GM21723 (cell line): ENCODE data around the gene PLOD2.

Experiments used
- ATAC-seq: cut with Tn5 transposase; IDR thresholded peaks from one replicate; pipeline ENCODE4 v1.9.1; 2021; ENCODE audit warnings: mild to moderate bottlenecking, moderate library complexity; ENCODE audit not compliant: unreplicated experiment

Gene PLOD2

DNA sequence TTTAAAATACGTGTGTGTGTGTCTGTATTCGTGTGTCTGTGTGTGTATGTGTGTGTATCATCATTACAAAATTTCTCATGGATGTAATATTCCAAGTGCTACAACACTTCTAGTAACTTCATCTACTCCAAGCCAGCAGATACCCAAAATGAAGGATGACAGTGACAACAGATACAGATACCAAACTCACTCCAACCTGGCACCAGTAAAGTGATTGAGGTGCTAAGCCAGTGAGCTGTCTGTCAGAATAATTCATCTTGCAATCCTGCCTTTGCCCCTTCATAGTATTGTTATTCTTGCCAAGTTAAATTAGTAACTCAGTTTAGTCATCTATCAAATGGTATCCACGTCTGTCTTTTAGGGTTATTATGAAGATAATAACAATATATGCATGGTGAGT lies 58.1 kb downstream of the PLOD2 start:
- no peak for ATAC-seq

DNA sequence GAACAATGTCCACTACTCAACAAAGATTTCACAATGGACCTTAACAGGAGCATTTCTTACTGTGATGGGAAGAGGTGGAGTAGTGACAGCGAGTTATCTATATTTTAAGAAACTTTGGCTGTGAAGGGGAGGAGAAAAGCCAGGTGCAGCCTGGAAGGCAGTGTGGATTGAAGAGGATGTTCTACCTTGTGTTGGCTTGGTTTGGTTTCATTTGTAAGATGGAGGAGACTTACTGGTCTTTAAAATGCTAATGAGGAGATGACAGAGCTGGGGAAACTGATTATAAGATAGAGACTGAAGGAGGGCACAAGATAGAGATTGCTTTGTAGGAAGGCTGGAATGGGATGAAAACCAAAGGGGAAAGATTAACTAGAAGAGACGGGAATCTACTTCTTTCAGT lies 59.4 kb downstream of the PLOD2 start:
- ATAC-seq = no peak

DNA sequence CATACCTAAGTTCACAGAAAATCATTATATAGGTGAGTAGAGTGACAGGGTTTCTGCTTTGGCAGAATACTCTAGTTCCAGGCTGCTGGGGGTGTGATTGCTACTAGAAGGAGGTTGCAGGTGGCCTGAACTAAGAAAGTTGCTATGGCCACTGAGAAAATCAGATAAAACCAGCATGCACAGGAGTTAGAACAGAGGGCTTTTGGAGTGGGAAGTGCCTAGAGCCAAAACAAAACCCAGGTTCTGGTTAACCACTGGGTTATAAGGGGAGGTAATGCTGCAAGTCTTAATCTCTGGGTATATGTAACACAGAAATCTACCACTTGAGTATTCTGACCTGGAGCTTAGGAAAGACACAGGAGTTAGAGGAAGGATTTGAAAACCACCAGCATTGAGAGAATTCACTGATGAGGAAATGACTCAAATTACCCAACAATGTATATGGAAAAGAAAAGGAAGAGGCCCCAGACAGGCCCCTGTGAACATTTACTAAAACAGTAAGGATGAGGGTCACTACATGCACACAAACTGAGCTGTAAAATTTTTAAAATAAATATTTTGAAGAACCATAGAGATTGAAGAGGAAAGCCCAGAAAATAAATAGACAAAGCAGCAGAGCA lies 60.0 kb downstream of the PLOD2 start:
- no peak for ATAC-seq

DNA sequence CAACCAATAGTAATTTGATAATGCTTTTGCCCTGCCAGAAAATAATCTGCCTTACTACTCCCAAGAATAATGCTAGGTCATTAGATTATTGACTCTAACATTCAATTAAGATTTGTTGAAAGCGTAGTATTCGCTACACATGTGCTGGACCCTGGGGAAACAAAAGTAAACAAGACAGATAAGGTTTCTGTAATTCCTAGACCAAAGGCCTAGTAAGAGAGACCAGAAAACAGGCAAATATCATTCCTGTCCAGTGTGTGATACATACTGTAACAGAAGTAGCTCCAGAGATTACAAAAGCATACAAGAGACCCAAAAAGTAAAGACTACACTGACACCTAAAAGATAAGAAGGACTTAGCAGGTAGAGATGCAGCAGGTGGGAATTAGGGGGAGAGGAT lies 60.8 kb downstream of the PLOD2 start:
- no peak for ATAC-seq

DNA sequence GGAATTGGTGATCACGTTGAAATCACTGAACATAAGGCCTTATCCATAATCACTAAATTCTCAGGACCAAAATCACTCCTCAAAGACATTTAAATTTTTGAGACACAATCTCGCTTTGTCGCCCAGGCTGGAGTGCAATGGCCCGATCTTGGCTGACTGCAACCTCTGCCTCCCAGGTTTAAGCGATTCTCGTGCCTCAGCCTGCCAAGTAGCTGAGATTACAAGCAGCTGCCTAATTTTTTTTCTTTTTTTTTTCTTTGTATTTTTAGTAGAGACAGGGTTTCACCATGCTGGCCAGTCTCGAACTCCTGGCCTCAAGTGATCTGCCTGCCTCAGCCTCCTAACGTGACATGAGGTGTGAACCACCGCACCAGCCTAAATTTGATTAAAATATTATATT lies 61.7 kb downstream of the PLOD2 start:
- no peak for ATAC-seq

DNA sequence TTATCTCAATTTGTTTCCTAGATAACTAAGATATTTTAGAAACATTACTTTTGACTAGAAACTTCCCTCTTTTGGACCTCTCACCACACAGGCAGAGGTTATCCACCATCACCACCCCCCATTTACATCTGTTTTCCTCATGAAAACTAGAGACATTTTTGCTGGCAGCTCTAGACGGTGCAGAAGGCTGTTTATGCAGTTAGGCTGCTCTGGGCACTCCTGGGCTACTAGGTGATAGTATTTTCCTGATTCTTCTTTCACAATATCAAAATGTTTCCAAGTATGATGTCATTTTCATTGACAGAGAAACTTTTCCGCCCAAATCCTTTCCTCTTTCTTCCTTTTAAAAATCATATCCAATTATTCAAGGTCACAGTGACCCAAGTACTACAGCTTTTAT lies 67.1 kb downstream of the PLOD2 start:
- ATAC-seq = no peak

DNA sequence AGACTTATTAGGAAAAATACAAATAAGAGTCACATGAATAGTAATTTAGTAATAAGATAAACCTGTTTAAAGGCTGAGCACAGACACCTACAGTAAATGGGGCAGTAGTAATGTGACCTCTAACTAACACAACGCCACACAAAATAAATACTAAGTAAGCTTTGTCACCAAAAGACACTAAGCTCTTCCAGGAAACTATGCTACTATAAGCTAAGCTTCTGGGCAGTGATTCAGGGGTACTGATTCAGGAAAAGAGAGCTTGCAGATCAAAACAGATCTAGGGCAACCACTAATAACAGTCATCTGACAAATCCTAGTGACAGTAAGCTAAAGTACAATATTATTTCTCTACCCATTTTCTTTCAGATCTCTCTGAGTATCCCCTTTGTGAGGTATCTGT lies 68.8 kb downstream of the PLOD2 start:
- ATAC-seq = no peak

DNA sequence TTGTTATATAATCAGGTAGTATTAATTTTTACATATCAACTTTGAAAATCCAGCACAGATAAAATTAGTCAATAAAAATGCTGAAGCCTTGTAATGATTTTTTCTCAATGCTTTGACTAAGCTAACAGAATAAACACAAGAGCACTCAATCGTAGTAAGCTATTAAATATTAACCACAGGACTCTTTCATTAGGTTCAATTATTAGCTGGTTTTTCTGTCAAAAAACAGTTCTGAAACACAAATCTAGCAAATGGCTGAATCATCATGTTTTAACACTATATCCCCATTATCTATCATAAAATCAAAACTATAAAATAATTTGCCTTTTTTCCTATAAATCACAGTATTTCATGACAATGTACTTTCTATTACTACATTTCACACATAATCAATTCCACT lies 69.6 kb downstream of the PLOD2 start:
- ATAC-seq = no peak

DNA sequence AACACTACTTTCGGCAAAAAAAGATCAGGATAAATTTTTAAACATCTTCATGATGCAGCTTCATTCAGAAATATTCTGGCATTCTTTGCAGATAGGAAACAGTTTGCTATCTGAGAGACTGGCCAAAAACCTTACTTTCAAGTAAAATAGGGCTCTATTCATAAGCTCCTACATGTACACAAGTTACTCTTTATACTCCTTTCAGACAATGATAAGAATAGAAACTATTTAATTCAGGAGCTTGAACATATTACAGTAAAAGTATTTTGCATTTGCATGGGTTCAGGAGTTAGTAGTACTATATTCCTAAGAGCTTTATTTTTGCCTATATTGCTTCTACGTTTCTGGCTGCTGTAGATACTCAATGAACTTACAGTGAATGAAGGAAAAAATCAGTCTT lies 70.5 kb downstream of the PLOD2 start:
- no peak for ATAC-seq

DNA sequence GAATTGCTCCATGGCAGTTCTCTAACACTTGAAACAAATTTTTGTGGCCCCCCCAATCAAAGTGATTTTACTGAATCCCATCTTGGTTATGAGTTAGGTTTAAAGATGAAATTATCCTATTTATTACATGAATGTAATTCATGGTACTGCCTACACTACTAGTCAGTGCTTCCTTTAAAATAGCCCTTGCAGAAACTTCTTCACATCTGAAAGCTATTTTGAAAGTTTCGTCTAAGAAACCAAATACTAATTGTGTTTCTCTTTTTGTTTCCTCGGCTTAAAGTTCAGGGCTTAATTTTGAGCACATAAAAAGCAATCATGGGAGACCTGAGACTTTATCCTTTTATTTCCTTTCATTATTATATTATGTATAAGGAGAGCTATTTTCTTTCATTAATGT lies 72.1 kb downstream of the PLOD2 start:
- ATAC-seq = no peak

DNA sequence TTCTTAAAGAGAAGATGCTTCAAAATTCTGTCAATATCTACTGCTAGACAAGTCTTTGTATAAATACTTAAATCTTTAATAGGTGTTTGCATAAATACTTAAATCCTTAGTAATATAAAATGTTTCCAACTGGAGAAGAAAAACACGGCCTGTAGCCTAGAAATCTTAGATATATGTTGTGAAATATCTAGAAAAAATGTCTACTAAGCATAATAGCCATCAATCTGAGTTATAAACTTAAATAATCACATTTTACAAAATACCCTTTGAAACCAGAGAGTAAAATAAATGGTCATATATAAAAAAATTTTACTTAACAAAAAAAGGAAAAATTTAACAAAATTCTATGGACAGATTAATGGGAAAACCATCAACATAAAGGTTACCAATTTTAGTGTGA lies 73.9 kb downstream of the PLOD2 start:
- ATAC-seq = no peak

DNA sequence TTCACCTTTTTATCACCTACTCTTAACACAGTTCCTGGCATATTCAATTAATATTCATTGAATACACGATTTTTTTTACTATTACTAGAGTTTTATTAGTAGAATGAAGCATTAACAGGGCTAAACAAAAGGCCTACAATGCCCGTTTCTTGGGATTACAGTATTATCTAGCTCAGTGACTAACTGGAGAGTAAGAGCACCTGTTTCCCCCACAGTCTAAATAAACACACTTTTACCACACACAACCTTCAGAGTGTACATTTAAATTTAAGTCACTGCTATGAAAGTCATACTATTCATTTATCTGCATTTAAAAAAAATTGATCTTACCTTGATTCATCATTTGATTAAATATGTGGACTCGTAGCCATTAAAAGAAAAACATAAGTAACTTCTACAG lies 74.8 kb downstream of the PLOD2 start:
- ATAC-seq = no peak

DNA sequence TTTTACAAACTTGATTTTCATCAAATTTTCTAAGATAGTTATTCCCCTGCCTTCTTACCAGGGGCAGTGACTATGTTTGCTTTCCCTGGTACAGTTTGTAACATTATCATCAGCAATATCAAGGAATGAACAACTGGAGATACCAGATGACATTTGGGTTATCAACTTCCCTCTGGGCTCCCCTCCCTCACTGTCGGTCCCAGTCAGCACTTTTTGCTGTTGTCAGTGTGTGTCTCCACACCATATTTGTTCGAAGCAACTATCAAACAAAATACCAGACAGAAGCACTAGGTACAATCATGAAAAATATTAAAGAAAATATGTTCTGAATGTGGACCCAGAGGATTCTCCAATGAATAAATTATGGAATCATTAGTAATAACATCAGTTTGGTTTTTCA lies 75.3 kb downstream of the PLOD2 start:
- ATAC-seq = no peak

DNA sequence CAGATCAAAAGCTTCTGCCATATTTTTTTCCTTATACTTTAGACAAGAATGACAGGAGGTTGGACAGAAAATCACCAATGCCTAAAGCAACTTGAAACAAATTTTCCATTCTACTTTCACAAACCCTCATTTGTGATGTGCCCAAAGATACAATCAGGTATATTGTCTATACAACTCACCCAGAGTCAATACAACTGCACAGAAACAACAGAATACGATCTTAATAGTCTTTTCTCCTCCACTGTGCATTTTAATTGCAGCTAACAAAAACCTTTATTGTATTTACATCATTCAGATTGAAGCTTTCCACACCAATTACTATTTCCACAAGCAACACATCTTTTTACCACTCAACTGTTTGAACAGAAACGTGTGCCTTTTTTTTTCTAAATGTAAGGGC lies 80.4 kb downstream of the PLOD2 start:
- ATAC-seq = no peak

DNA sequence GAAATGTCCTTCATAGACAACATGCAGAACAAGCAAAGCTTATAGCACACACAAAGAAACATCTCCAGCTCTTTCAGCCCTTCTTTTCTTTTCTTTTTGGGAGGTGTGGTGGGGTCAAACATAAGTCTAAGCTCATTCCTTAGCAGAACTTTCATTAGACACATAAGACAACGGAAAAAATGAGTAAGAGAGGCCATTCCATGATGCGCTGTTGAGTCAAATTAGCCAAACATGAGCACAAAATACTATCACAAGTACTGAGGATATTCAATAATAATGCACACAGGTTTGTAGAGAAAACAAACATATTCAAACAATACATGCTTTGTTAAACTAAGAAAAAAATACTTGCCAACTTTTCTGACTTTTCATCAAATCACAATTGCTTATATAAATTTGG lies 83.0 kb downstream of the PLOD2 start:
- no peak for ATAC-seq

DNA sequence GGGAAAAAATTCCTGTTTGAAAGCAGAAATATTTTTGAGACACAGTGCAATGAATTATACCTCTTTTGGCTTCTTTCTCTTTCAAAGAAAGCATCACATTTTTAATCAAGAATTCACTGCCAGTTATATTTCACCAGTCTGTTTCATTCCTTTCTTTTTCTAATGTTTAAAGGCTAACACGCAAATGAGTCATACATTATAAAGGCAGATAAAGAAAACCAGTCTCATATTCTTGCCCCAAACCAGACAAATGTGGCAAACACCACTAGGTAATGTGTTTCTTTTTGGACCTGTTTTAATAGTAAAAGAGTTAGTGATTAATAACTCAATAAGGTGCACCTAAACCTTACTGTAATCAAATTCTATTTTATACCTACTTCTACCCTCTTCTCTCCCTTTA lies 83.8 kb downstream of the PLOD2 start:
- ATAC-seq = no peak

DNA sequence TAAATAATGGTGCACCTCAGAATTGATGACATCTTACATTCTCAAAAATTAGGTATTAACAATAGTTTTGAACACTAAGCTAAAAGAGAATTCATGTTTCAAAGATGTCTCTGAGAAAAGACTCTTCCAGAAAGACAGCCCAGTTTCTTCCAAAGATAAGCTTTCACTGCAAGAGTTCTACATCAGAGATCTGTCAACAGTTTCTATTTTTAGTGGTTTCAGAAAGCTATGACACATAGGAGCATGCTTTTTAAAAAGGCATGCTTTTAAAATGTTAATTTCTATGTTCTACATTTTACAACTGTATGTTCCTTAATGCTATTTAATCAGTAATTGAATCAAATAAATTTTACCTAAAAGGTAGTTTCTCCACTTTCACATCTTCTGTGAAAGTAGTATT lies 88.2 kb downstream of the PLOD2 start:
- no peak for ATAC-seq

DNA sequence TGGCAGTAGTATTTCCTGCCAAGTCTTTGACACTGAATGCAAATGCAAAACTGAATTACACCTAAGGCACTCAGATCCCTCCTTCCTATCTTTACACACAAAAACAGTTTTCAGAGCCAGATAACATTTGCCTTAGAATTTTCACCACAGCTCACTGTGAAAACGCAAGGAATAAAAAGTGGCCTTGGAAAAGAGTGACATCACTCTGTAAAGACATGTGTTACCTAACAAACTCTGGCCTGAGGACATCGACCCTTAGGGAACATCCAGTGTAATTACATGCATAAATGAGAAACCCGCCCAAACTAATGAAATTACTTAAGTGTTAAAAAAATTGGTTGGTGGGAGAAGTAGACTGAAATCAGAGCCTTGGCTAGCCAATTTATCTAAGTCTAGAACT lies 88.9 kb downstream of the PLOD2 start:
- ATAC-seq = no peak

DNA sequence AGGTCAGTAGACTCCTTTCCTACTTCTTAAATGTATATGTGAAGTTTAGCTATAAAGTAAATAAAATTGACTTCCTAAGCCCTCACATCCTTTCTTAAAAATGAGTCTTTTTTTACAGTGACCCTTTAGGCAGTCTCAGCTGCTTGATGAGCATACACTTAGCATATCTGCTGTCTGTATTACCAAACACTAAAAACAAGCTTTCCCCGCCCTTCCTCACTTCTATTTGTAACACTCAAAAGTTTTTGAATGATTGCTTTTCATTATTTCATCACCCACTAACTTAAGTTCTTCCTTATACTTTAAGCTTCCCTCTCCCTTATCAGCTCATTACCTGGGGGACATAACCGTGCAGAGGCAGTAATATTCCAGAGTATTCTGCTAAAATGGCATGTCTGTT lies 89.4 kb downstream of the PLOD2 start:
- no peak for ATAC-seq

DNA sequence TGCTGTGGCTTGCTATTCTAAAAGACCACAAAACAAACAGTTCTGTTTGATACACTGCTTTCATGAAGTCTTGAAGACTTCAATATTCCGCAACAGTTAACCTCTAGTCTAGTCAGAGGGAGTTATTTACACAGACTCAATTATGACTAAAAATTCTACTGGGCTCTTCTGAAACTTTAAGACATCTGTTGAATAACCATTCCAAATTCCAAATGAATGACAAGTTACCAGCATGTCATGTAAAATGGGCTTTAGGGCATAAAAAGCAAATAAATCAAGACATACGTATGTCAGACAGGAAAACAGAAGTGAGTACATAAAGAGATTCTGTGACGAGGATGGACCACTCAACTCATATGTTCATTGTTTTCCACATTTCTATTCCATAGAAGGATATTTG lies 93.9 kb downstream of the PLOD2 start:
- no peak for ATAC-seq

DNA sequence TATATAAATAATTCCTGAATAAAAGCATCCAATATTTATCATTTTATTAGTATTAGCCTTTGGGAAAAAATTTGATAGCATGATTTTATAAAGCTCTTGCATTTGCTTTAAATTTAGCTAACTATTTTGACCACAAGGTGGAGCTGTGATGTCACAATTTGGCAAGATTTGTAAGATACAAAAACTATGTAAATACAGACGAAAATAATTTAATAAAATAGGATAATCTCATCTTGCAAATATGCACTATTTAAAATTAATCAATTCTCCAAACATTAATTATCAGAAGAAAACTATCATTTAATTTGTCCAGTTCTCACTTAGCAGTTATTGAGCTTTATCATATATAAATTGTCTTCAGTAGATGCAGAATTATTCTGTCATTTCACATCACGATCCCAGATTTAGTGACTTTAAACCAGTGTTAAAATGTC lies 95.4 kb downstream of the PLOD2 start:
- no peak for ATAC-seq

DNA sequence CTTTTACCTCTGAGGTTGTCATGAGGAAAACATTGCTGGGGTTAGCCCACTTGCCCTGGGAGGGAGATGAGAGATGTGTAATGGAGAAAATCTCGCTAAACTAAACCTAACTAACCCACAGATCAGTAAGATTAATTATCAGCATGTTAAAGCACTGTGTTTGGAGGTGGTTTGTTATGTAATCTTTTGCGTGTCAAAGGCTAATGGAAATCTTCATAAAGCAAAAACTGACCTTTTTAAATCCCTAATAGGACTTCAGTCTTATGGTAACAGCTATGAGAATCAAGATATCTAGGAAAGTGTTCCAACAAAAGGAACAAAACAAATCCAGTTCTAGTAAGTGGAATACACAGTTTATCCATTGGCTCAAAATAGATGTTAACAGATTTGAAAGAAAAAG lies 102.7 kb downstream of the PLOD2 start:
- ATAC-seq = no peak

DNA sequence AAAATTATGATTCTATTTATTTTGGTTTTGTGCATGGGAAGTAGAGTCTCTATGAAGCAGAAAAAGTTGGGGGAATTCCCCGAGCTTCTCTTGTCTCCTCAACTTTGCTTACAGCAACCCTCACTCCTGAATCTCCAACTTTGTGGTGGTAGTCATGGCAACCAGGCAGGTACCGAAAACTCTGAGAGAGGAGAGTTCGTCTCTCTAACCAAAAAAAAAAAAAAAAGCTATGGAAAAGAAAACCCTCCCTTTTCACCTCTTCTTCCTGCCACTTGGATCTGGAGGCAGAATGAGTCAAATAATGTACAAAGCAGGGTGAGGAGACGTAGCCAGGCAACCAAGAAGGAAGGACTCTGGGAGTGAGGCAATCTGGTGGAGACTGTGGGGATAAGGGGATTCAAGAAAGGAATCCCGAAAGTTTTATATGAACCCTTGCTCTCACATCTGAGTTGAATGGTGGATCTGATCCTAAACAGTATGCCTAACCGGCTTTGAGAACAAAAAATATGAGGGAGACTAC lies 108.1 kb downstream of the PLOD2 start:
- ATAC-seq = no peak
